Ectodermal cell (in vitro differentiated cells): ENCODE data around the gene ARRDC3.

Experiments used
- H3K27ac ChIP-seq: 2 replicates; pipeline ENCODE4 v1.7.0; 2013; ENCODE audit warnings: mild to moderate bottlenecking, low read depth, low read length; ENCODE audit not compliant: insufficient read depth, poor library complexity, severe bottlenecking
- H3K27me3 ChIP-seq: 2 replicates; pipeline ENCODE4 v1.7.0; 2013; ENCODE audit warnings: mild to moderate bottlenecking, low read length; ENCODE audit not compliant: insufficient read depth, control insufficient read depth, poor library complexity, severe bottlenecking
- H3K36me3 ChIP-seq: one replicate; pipeline ENCODE4 v1.7.0; 2013; ENCODE audit warnings: low read length; ENCODE audit not compliant: control insufficient read depth, insufficient read depth
- H3K4me1 ChIP-seq: one replicate; pipeline ENCODE4 v1.7.0; 2013; ENCODE audit warnings: low read length; ENCODE audit not compliant: control insufficient read depth, insufficient read depth
- H3K4me3 ChIP-seq: 2 replicates; pipeline ENCODE4 v1.7.0; 2013; ENCODE audit warnings: low read depth, low read length, control low read depth; ENCODE audit not compliant: insufficient read depth
- H3K9me3 ChIP-seq: 2 replicates; pipeline ENCODE4 v1.7.0; 2013; ENCODE audit warnings: mild to moderate bottlenecking, low read length, moderate library complexity; ENCODE audit not compliant: control insufficient read depth
- WGBS, 2 experiments: methylation state at CpG; one replicate each; pipeline ENCODE4 v1.1.7; 2013; ENCODE audit warnings: missing lambda C conversion rate in 2 of 2; 5-methylcytosine and 5-hydroxymethylcytosine counted together

Gene ARRDC3

DNA sequence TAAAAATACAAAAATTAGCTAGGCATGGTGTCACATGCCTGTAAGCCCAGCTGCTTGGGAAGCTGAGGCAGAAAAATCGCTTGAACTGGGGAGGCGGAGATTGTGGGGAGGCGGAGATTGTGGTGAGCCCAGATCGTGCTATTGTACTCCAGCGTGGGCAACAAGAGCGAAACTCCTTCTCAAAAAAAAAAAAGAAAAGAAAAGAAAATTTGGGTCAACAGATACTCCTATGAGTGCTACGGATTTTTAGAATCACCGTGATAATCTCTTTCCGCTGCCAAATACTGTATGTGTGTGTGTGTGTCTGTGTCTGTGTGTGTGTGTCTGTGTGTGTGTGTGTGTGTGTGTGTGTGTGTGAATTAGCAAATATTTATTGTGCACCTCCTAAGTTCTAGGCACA, 64.4 kb downstream of the ARRDC3 start:
- H3K36me3 ChIP-seq: no peaks in the 10 kb centered on the region
- no peaks in the 10 kb centered on the region for H3K9me3 ChIP-seq
- no peak overlapping the region for H3K27ac ChIP-seq
- H3K27me3 ChIP-seq: no peaks in the 10 kb centered on the region
- no peak overlapping the region for H3K4me3 ChIP-seq
- 87 to 90% methylated on average over 9 of the region's 9 CpGs for WGBS, 2 experiments
- H3K4me1 ChIP-seq: peaks cover 5% of the 10 kb centered on the region
